Muscle layer of duodenum (tissue), 2 donors: Measurements from ENCODE around the gene HNRNPC.

Source experiments
- H3K27ac ChIP-seq: one replicate; pipeline ENCODE4 v1.7.0; 2013; ENCODE audit warnings: mild to moderate bottlenecking, low read length
- H3K27me3 ChIP-seq: one replicate; pipeline ENCODE4 v1.7.0; 2013; ENCODE audit warnings: low read depth, mild to moderate bottlenecking, control low read depth, low read length
- H3K36me3 ChIP-seq, 2 donors: one replicate each; pipeline ENCODE4 v1.7.0; 2013; ENCODE audit warnings: low read length in 2 of 2, control low read depth in 1 of 2, mild to moderate bottlenecking in 1 of 2; ENCODE audit not compliant: insufficient read depth in 2 of 2, control insufficient read depth in 1 of 2
- H3K4me1 ChIP-seq, 2 donors: one replicate each; pipeline ENCODE4 v1.7.0; 2013; ENCODE audit warnings: low read length in 2 of 2, mild to moderate bottlenecking in 2 of 2, control low read depth in 1 of 2, moderate library complexity in 1 of 2; ENCODE audit not compliant: insufficient read depth in 2 of 2, control insufficient read depth in 1 of 2
- H3K4me3 ChIP-seq, 2 donors: one replicate each; pipeline ENCODE4 v1.7.0; 2013; ENCODE audit warnings: low read length in 2 of 2, low read depth in 1 of 2, mild to moderate bottlenecking in 1 of 2
- H3K9me3 ChIP-seq, 2 donors: one replicate each; pipeline ENCODE4 v1.7.0; 2013; ENCODE audit warnings: low read length in 2 of 2, control low read depth in 1 of 2, mild to moderate bottlenecking in 1 of 2; ENCODE audit not compliant: control insufficient read depth in 1 of 2
- donor health status: healthy.

Gene HNRNPC

GRCh38 chr14:21267886-21268616 is 1.2 kb downstream of the HNRNPC start:
- H3K4me1 ChIP-seq = peaks cover 21 to 48% of the 10 kb centered on the region in 2 donors

GRCh38 chr14:21267431-21267845 is 1.8 kb downstream of the HNRNPC start:
- H3K27me3 ChIP-seq = no peaks in the 10 kb centered on the region
- H3K4me1 ChIP-seq = peaks cover 23 to 51% of the 10 kb centered on the region in 2 donors
- H3K4me3 ChIP-seq = peak overlapping the region; percentile 95 to 98
- H3K27ac ChIP-seq = peak overlapping the region; percentile 99
- no peaks in the 10 kb centered on the region for H3K9me3 ChIP-seq
- peaks cover 21 to 31% of the 10 kb centered on the region in 2 donors for H3K36me3 ChIP-seq

More at GRCh38 chr14:21267886-21268616, 1.2 kb downstream of the HNRNPC start:
- Histone ChIP-seq H3K36me3 (peaks cover 19 to 30% of the 10 kb centered on the region in 2 donors), H3K4me3 (peak overlapping the region; percentile 95 to 98), H3K27me3 (no peaks in the 10 kb centered on the region), H3K27ac (peak overlapping the region; percentile 99), H3K9me3 (no peaks in the 10 kb centered on the region)

- Histone ChIP-seq H3K36me3 (peaks cover 32 to 42% of the 10 kb centered on the region in 2 donors), H3K4me3 (peak overlapping the region; percentile 12 to 35)
Measured at GRCh38 chr14:21264025-21264801, 5.0 kb downstream of the HNRNPC start.

GRCh38 chr14:21263284-21264024 is 5.8 kb downstream of the HNRNPC start:
- H3K27ac ChIP-seq = peak overlapping the region; percentile 69
- H3K27me3 ChIP-seq = no peaks in the 10 kb centered on the region
- H3K9me3 ChIP-seq = no peaks in the 10 kb centered on the region
- H3K4me3 ChIP-seq = peak overlapping the region; percentile 12 to 35
- peaks cover 34 to 79% of the 10 kb centered on the region in 2 donors for H3K4me1 ChIP-seq
- peaks cover 38 to 39% of the 10 kb centered on the region in 2 donors for H3K36me3 ChIP-seq

More at GRCh38 chr14:21264025-21264801, 5.0 kb downstream of the HNRNPC start:
- Histone ChIP-seq H3K27me3 (no peaks in the 10 kb centered on the region), H3K27ac (peak overlapping the region; percentile 69), H3K9me3 (no peaks in the 10 kb centered on the region), H3K4me1 (peaks cover 27 to 71% of the 10 kb centered on the region in 2 donors)

GRCh38 chr14:21262410-21262809 is 6.8 kb downstream of the HNRNPC start:
- peaks cover 36 to 85% of the 10 kb centered on the region in 2 donors for H3K4me1 ChIP-seq
- peaks cover 38 to 42% of the 10 kb centered on the region in 2 donors for H3K36me3 ChIP-seq

GRCh38 chr14:21261824-21262223 is 7.4 kb downstream of the HNRNPC start:
- peaks cover 39 to 44% of the 10 kb centered on the region in 2 donors for H3K36me3 ChIP-seq
- no peaks in the 10 kb centered on the region for H3K9me3 ChIP-seq
- H3K4me3 ChIP-seq = no peak overlapping the region
- H3K27me3 ChIP-seq = no peaks in the 10 kb centered on the region
- peaks cover 36 to 86% of the 10 kb centered on the region in 2 donors for H3K4me1 ChIP-seq
- H3K27ac ChIP-seq = no peak overlapping the region

More at GRCh38 chr14:21262410-21262809, 6.8 kb downstream of the HNRNPC start:
- Histone ChIP-seq H3K9me3 (no peaks in the 10 kb centered on the region), H3K27me3 (no peaks in the 10 kb centered on the region), H3K27ac (no peak overlapping the region), H3K4me3 (peak overlapping the region in 1 of 2 donors; percentile 28)

- H3K4me3 ChIP-seq = no peak overlapping the region
- no peak overlapping the region for H3K27ac ChIP-seq
- H3K36me3 ChIP-seq = peaks cover 32 to 48% of the 10 kb centered on the region in 2 donors
- H3K9me3 ChIP-seq = no peaks in the 10 kb centered on the region
- H3K27me3 ChIP-seq = no peaks in the 10 kb centered on the region
- peaks cover 24 to 81% of the 10 kb centered on the region in 2 donors for H3K4me1 ChIP-seq
Measured at GRCh38 chr14:21258889-21259787, 10.1 kb downstream of the HNRNPC start.

- no peak overlapping the region for H3K4me3 ChIP-seq
- H3K27me3 ChIP-seq = no peaks in the 10 kb centered on the region
- H3K9me3 ChIP-seq = no peaks in the 10 kb centered on the region
- no peak overlapping the region for H3K27ac ChIP-seq
- peaks cover 25 to 41% of the 10 kb centered on the region in 2 donors for H3K36me3 ChIP-seq
- peaks cover 16 to 76% of the 10 kb centered on the region in 2 donors for H3K4me1 ChIP-seq
Measured at GRCh38 chr14:21258005-21258888, 11.0 kb downstream of the HNRNPC start.

- H3K27ac ChIP-seq = no peak overlapping the region
- no peaks in the 10 kb centered on the region for H3K27me3 ChIP-seq
- no peak overlapping the region for H3K4me3 ChIP-seq
- H3K4me1 ChIP-seq = peaks cover 13 to 72% of the 10 kb centered on the region in 2 donors
- peaks cover 24 to 39% of the 10 kb centered on the region in 2 donors for H3K36me3 ChIP-seq
- no peaks in the 10 kb centered on the region for H3K9me3 ChIP-seq
Measured at GRCh38 chr14:21257394-21257909, 11.8 kb downstream of the HNRNPC start.
